22Rv1 (cell line): ENCODE results near the gene TEX22.

ENCODE experiments used
- H3K27ac ChIP-seq: fragments of 450-650 bp; 2 replicates; pipeline ENCODE4 v1.5.1; 2017
- CTCF ChIP-seq: fragments of 450-650 bp; IDR thresholded peaks from 2 replicates; pipeline ENCODE4 v1.5.1; 2017; ENCODE audit warnings: mild to moderate bottlenecking
- ZFX ChIP-seq: fragments of 450-650 bp; IDR thresholded peaks from 2 replicates; pipeline ENCODE4 v1.6.1; 2017; ENCODE audit warnings: antibody characterized with exemption, borderline replicate concordance

The TEX22 gene

GRCh38 chr14:105432657-105433056 lies 34.3 kb downstream of the TEX22 start:
- H3K27ac ChIP-seq, result no peak overlapping the region

GRCh38 chr14:105433161-105433605 lies 34.8 kb downstream of the TEX22 start:
- H3K27ac ChIP-seq, result no peak overlapping the region
- no peak for TF ChIP-seq CTCF
- TF ChIP-seq ZFX, result no peak

More at GRCh38 chr14:105432657-105433056, 34.3 kb downstream of the TEX22 start:
- TF ChIP-seq CTCF (no peak), ZFX (no peak)

- TF ChIP-seq ZFX, result no peak
- no peak for TF ChIP-seq CTCF
Measured at GRCh38 chr14:105436402-105436801, 38.1 kb downstream of the TEX22 start.

GRCh38 chr14:105436891-105437722 lies 38.8 kb downstream of the TEX22 start:
- H3K27ac ChIP-seq, result no peak overlapping the region
- TF ChIP-seq ZFX (no peak), CTCF (no peak)

More at GRCh38 chr14:105436402-105436801, 38.1 kb downstream of the TEX22 start:
- no peak overlapping the region for H3K27ac ChIP-seq

GRCh38 chr14:105437723-105438500 lies 39.6 kb downstream of the TEX22 start:
- no peak overlapping the region for H3K27ac ChIP-seq
- TF ChIP-seq CTCF (no peak), ZFX (no peak)

GRCh38 chr14:105439179-105439578 lies 40.8 kb downstream of the TEX22 start:
- no peak for TF ChIP-seq CTCF
- TF ChIP-seq ZFX, result no peak
- H3K27ac ChIP-seq, result no peak overlapping the region
